OCI-LY1 (cell line): ENCODE measurements around the gene SAT2.

Experiments used
- CTCF ChIP-seq: fragments of 200-600 bp; sonication (generic), shearing (Covaris generic); IDR thresholded peaks from 2 replicates; pipeline ENCODE4 v1.5.1; 2017; ENCODE audit warnings: mild to moderate bottlenecking, antibody characterized with exemption, low read length, moderate library complexity, mixed read lengths
- EZH2 ChIP-seq: fragments of 200-600 bp; sonication (generic), shearing (Covaris generic); IDR thresholded peaks from 2 replicates; pipeline ENCODE4 v1.8.0; 2017; ENCODE audit warnings: borderline replicate concordance, mixed run types, mild to moderate bottlenecking, antibody characterized with exemption, low read length, moderate library complexity, mixed read lengths

- no peak for TF ChIP-seq CTCF
- TF ChIP-seq EZH2: no peak
Measured at GRCh38 chr17:7579001-7579833, 48.4 kb downstream of the SAT2 start, which contains the start of gene CD68.
